Endodermal cell (in vitro differentiated cells): ENCODE data around the gene ANO7. TPM values are rescaled to one million over a fixed set of nuclear protein-coding genes. Genes with fewer than 3 reads are reported as not detected.

Source experiments
- DNase-seq: peaks from one replicate; pipeline ENCODE4 v3.0.0-alpha.2; 2017
- H3K27ac ChIP-seq: 2 replicates; pipeline ENCODE4 v1.5.1; 2013; ENCODE audit warnings: mild to moderate bottlenecking, low read depth, low read length, moderate library complexity
- H3K27me3 ChIP-seq: 2 replicates; pipeline ENCODE4 v1.6.1; 2013; ENCODE audit warnings: mild to moderate bottlenecking, low read length, moderate library complexity; ENCODE audit not compliant: insufficient read depth, control insufficient read depth, poor library complexity, severe bottlenecking
- H3K36me3 ChIP-seq: 2 replicates; pipeline ENCODE4 v1.7.0; 2013; ENCODE audit warnings: mild to moderate bottlenecking, low read length, moderate library complexity; ENCODE audit not compliant: control insufficient read depth, insufficient read depth
- H3K4me1 ChIP-seq: one replicate; pipeline ENCODE4 v1.7.0; 2013; ENCODE audit warnings: low read length; ENCODE audit not compliant: control insufficient read depth, insufficient read depth
- H3K4me3 ChIP-seq: 2 replicates; pipeline ENCODE4 v1.5.1; 2013; ENCODE audit warnings: mild to moderate bottlenecking, low read length, moderate library complexity
- H3K9ac ChIP-seq: 2 replicates; pipeline ENCODE4 v1.6.1; 2013; ENCODE audit warnings: mild to moderate bottlenecking, low read length, moderate library complexity; ENCODE audit not compliant: poor library complexity, severe bottlenecking; ENCODE audit errors: extremely low read depth
- H3K9me3 ChIP-seq: 2 replicates; pipeline ENCODE4 v1.6.1; 2013; ENCODE audit warnings: mild to moderate bottlenecking, low read length, moderate library complexity; ENCODE audit not compliant: control insufficient read depth
- H3K27ac Mint-ChIP-seq: 2 replicates; pipeline ENCODE4 v1.8.0; 2020; ENCODE audit warnings: mixed read lengths
- H3K27me3 Mint-ChIP-seq: 2 replicates; pipeline ENCODE4 v1.8.0; 2021; ENCODE audit warnings: mild to moderate bottlenecking, mixed read lengths; ENCODE audit not compliant: insufficient read depth
- H3K36me3 Mint-ChIP-seq: 2 replicates; pipeline ENCODE4 v1.8.0; 2020; ENCODE audit warnings: low read depth, mixed read lengths
- H3K4me1 Mint-ChIP-seq: 2 replicates; pipeline ENCODE4 v1.8.0; 2020; ENCODE audit warnings: mixed read lengths
- H3K4me3 Mint-ChIP-seq: 2 replicates; pipeline ENCODE4 v1.8.0; 2020; ENCODE audit warnings: mild to moderate bottlenecking, moderate library complexity, mixed read lengths
- H3K9me3 Mint-ChIP-seq: 2 replicates; pipeline ENCODE4 v1.8.0; 2020; ENCODE audit warnings: mild to moderate bottlenecking, mixed read lengths
- CTCF ChIP-seq: fragments of 200-600 bp; sonication (generic); conservative IDR thresholded peaks from 2 replicates; pipeline ENCODE4 v1.5.0; 2021; ENCODE audit warnings: antibody characterized with exemption, mild to moderate bottlenecking
- WGBS, 2 experiments: methylation state at CpG; one replicate each; pipeline versions ENCODE4 v1.1.5 to v1.1.7; 2013; ENCODE audit warnings: missing lambda C conversion rate in 2 of 2, mixed read lengths in 1 of 2; ENCODE audit not compliant: insufficient coverage in 1 of 2, insufficient read length in 1 of 2; 5-methylcytosine and 5-hydroxymethylcytosine counted together
- total RNA-seq, 2 donors: library from RNA; stranded (reverse); fragmentation: NEBNext Ultra II Directional in 1 of 2; extraction: Animal tissue kit (Norgen Biotek cat#: 25700) in 1 of 2; gene quantifications; 2 replicates in 1 of 2; 3 replicates in 1 of 2; pipeline ENCODE4 v1.2.1, GENCODE V29; 2021

The ANO7 gene
- total RNA-seq, 2 donors from 2014 or later = 8.1 to 8.5 TPM

GRCh38 chr2:241240320-241241004 is 52.0 kb downstream of the ANO7 start:
- H3K27ac ChIP-seq = no peak overlapping the region
- no peak for DNase-seq
- no peaks in the 10 kb centered on the region for H3K27me3 ChIP-seq
- H3K9ac ChIP-seq = no peak overlapping the region
- Mint-ChIP-seq H3K4me3 (no peak overlapping the region), H3K36me3 (peaks cover 88% of the 10 kb centered on the region), H3K4me1 (peaks cover 12% of the 10 kb centered on the region), H3K27ac (no peak overlapping the region), H3K9me3 (no peaks in the 10 kb centered on the region), H3K27me3 (no peaks in the 10 kb centered on the region)
- no peak for TF ChIP-seq CTCF
- H3K36me3 ChIP-seq = peaks cover 99% of the 10 kb centered on the region
- no peaks in the 10 kb centered on the region for H3K9me3 ChIP-seq
- 94 to 96% methylated on average over 17 to 21 of the region's 21 CpGs for WGBS, 2 experiments
- no peak overlapping the region for H3K4me3 ChIP-seq
- H3K4me1 ChIP-seq = peaks cover 7% of the 10 kb centered on the region

DNA sequence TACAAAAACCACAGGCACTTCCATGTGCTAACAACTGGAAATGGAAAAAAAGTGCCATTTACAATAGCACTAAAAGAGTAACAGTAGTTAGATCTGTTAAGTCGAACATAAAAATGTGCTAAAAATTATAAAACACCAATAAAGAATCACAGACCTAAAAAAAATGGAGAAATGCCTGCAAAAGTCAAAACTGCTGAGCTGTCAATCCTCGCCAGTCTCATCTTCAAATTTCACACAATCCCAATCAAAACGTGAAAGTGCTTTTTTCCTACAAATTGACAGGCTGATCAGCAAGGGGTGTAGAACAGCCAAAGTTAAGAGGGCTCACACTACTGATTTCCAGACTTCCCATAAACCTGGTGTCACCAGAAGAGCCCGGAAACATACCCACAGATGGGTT is 53.2 kb downstream of the ANO7 start:
- no peak overlapping the region for H3K4me3 Mint-ChIP-seq
- 89 to 92% methylated on average over 3 to 4 of the region's 4 CpGs for whole genome bisulfite sequencing, 2 experiments
- Histone ChIP-seq H3K36me3 (peaks cover 99% of the 10 kb centered on the region), H3K27ac (no peak overlapping the region), H3K4me1 (peaks cover 7% of the 10 kb centered on the region), H3K9ac (no peak overlapping the region), H3K4me3 (no peak overlapping the region), H3K9me3 (no peaks in the 10 kb centered on the region), H3K27me3 (no peaks in the 10 kb centered on the region)
- H3K36me3 Mint-ChIP-seq = peaks cover 90% of the 10 kb centered on the region
- peaks cover 12% of the 10 kb centered on the region for H3K4me1 Mint-ChIP-seq
- H3K9me3 Mint-ChIP-seq = no peaks in the 10 kb centered on the region
- no peak for TF ChIP-seq CTCF
- no peak for DNase-seq
- H3K27me3 Mint-ChIP-seq = no peaks in the 10 kb centered on the region
- H3K27ac Mint-ChIP-seq = no peak overlapping the region

DNA sequence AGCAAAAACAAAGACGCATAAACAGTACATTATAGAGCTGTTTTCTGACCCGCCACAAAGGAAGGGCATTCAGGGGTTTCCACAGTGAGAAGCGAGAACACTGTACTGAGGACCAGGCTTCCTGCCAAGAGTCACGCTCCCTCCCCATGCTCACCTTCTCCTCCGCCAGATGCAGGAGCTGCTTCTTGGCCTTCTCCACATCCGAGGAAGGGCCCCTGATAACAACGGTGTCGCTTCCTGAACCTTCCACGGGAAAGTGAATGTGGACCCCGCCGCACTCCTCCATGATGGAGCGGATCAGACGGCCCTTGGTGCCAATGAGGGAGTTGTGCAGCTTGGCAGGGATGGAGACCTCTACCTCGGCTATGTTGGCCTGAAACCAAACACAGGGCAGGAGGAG is 53.8 kb downstream of the ANO7 start:
- no peak overlapping the region for H3K4me3 ChIP-seq
- H3K9me3 ChIP-seq = no peaks in the 10 kb centered on the region
- Mint-ChIP-seq H3K4me3 (no peak overlapping the region), H3K36me3 (peaks cover 90% of the 10 kb centered on the region), H3K9me3 (no peaks in the 10 kb centered on the region), H3K4me1 (peaks cover 12% of the 10 kb centered on the region), H3K27me3 (no peaks in the 10 kb centered on the region), H3K27ac (no peak overlapping the region)
- TF ChIP-seq CTCF = no peak
- peaks cover 99% of the 10 kb centered on the region for H3K36me3 ChIP-seq
- H3K27ac ChIP-seq = no peak overlapping the region
- peaks cover 7% of the 10 kb centered on the region for H3K4me1 ChIP-seq
- no peak for DNase-seq
- 95 to 98% methylated on average over 11 to 14 of the region's 14 CpGs for whole genome bisulfite sequencing, 2 experiments
- no peak overlapping the region for H3K9ac ChIP-seq
- H3K27me3 ChIP-seq = no peaks in the 10 kb centered on the region
